OCI-LY3 (cell line): ENCODE data around the gene CABP4.

ENCODE experiments used
- H2AFZ ChIP-seq: fragments of 200-600, 300-600 bp; shearing (Covaris generic); 2 replicates; pipeline ENCODE4 v1.6.0; 2014; ENCODE audit warnings: antibody characterized with exemption, low read depth, low read length
- H3K27ac ChIP-seq: fragments of 200-600, 300-600 bp; sonication (generic); 2 replicates; pipeline ENCODE4 v1.5.1; 2014; ENCODE audit warnings: mild to moderate bottlenecking, low read length, moderate library complexity, mixed read lengths
- H3K27me3 ChIP-seq: fragments of 200-600, 300-600 bp; sonication (generic); 2 replicates; pipeline ENCODE4 v1.6.1; 2014; ENCODE audit warnings: low read depth, low read length, mixed read lengths
- H3K36me3 ChIP-seq: fragments of 200-600, 300-600 bp; sonication (generic); replicated peaks from 2 replicates; pipeline ENCODE3; 2014; ENCODE audit warnings: low read depth, low read length, mixed read lengths
- H3K4me1 ChIP-seq: fragments of 300-600, 200-600 bp; sonication (generic); 2 replicates; pipeline ENCODE4 v1.6.1; 2014; ENCODE audit warnings: low read length, mixed read lengths
- H3K4me2 ChIP-seq: fragments of 200-600, 300-600 bp; sonication (generic); 2 replicates; pipeline ENCODE4 v1.6.1; 2014; ENCODE audit warnings: low read length, mixed read lengths
- H3K4me3 ChIP-seq: fragments of 300-600, 200-600 bp; sonication (generic); 2 replicates; pipeline ENCODE4 v1.5.1; 2014; ENCODE audit warnings: antibody characterized with exemption, mild to moderate bottlenecking, low read length, moderate library complexity
- H3K79me2 ChIP-seq: fragments of 300-600, 200-600 bp; shearing (Covaris generic); 2 replicates; pipeline ENCODE4 v1.6.1; 2014; ENCODE audit warnings: mild to moderate bottlenecking, low read length, mixed read lengths
- H3K9ac ChIP-seq: fragments of 300-600, 200-600 bp; shearing (Covaris generic); 2 replicates; pipeline ENCODE4 v1.6.0; 2014; ENCODE audit warnings: mild to moderate bottlenecking, low read length, moderate library complexity
- H3K9me3 ChIP-seq: fragments of 200-600, 300-600 bp; shearing (Covaris generic); 2 replicates; pipeline ENCODE4 v1.6.1; 2014; ENCODE audit warnings: low read length, mixed read lengths; ENCODE audit not compliant: insufficient read depth
- H4K20me1 ChIP-seq: fragments of 200-600, 300-600 bp; sonication (generic); 2 replicates; pipeline ENCODE4 v1.6.1; 2016; ENCODE audit warnings: low read length, mixed read lengths; ENCODE audit not compliant: insufficient read depth
- CTCF ChIP-seq: fragments of 200-600, 300-600 bp; sonication (generic); IDR thresholded peaks from 2 replicates; pipeline ENCODE4 v1.5.1; 2014; ENCODE audit warnings: antibody characterized with exemption, low read length, low read depth
- EZH2phosphoT487 ChIP-seq: fragments of 200-600 bp; shearing (Covaris generic); IDR thresholded peaks from 2 replicates; pipeline ENCODE4 v1.6.1; 2018; ENCODE audit warnings: antibody characterized with exemption, mixed run types, low read depth

Gene CABP4

DNA sequence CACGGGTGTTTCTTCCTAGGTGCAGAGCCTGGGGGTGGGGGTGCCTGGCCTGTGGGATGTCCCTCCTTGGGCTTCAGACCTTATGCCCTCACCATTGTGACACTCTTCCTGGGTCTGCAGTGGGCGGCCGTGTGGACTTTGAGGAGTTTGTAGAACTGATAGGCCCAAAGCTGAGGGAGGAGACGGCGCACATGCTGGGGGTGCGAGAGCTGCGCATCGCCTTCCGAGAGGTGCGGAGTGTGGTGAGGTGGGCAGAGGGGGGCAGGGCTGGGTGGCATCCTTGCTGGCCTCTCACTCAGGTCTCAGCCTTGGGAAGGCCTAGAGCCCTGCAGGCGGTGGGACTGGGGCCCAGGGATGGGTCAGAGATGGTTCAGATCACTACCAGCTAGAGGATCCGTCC lies 2.3 kb downstream of the CABP4 start:
- Histone ChIP-seq H3K27me3 (no peaks in the 10 kb centered on the region), H3K27ac (no peak overlapping the region), H3K9ac (no peak overlapping the region), H3K79me2 (no peaks in the 10 kb centered on the region), H3K4me1 (peaks cover 20% of the 10 kb centered on the region), H3K9me3 (peaks cover 4% of the 10 kb centered on the region; the same call in 1 of the 2 replicates), H4K20me1 (no peaks in the 10 kb centered on the region), H2AFZ (no peak overlapping the region), H3K36me3 (no peaks in the 10 kb centered on the region), H3K4me3 (no peak overlapping the region), H3K4me2 (no peak overlapping the region)
- TF ChIP-seq EZH2phosphoT487 (no peak), CTCF (no peak)

GRCh38 chr11:67458266-67458665 lies 3.1 kb downstream of the CABP4 start:
- Histone ChIP-seq H3K4me1 (peaks cover 20% of the 10 kb centered on the region), H3K27ac (no peak overlapping the region), H3K9ac (no peak overlapping the region), H4K20me1 (no peaks in the 10 kb centered on the region), H3K79me2 (no peaks in the 10 kb centered on the region), H3K36me3 (no peaks in the 10 kb centered on the region), H3K4me3 (no peak overlapping the region), H2AFZ (no peak overlapping the region), H3K27me3 (no peaks in the 10 kb centered on the region), H3K4me2 (no peak overlapping the region), H3K9me3 (peaks cover 4% of the 10 kb centered on the region; the same call in 1 of the 2 replicates)
- no peak for TF ChIP-seq EZH2phosphoT487
- TF ChIP-seq CTCF = no peak

DNA sequence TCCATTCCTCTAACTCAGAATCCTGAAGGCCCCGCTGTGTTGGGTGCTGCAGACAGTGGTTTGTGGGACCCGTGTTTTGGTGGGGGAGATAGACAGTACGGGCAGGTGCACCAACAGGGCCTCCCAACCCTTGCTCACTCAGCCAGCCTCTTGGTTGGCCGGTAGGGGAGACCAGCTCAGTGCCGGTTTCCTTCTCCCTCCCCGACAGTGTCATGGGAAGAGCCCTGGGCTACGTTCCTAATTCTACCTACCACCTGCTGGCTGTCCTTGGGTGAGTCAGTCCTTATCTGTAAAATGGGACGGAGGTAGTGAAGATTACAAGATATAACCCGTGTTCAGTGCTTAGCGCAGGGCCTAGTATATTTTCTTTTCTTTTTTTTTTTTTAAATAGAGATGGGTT lies 8.0 kb downstream of the CABP4 start:
- peaks cover 45% of the 10 kb centered on the region for H3K4me1 ChIP-seq
- peaks cover 4% of the 10 kb centered on the region; the same call in 1 of the 2 replicates for H3K9me3 ChIP-seq
- H3K9ac ChIP-seq = no peak overlapping the region
- no peaks in the 10 kb centered on the region for H4K20me1 ChIP-seq
- no peaks in the 10 kb centered on the region for H3K36me3 ChIP-seq
- no peaks in the 10 kb centered on the region for H3K27me3 ChIP-seq
- no peak for TF ChIP-seq EZH2phosphoT487
- TF ChIP-seq CTCF = no peak
- no peak overlapping the region for H3K4me2 ChIP-seq
- H3K79me2 ChIP-seq = peaks cover 11% of the 10 kb centered on the region
- no peak overlapping the region for H3K27ac ChIP-seq
- H2AFZ ChIP-seq = no peak overlapping the region
- no peak overlapping the region for H3K4me3 ChIP-seq

DNA sequence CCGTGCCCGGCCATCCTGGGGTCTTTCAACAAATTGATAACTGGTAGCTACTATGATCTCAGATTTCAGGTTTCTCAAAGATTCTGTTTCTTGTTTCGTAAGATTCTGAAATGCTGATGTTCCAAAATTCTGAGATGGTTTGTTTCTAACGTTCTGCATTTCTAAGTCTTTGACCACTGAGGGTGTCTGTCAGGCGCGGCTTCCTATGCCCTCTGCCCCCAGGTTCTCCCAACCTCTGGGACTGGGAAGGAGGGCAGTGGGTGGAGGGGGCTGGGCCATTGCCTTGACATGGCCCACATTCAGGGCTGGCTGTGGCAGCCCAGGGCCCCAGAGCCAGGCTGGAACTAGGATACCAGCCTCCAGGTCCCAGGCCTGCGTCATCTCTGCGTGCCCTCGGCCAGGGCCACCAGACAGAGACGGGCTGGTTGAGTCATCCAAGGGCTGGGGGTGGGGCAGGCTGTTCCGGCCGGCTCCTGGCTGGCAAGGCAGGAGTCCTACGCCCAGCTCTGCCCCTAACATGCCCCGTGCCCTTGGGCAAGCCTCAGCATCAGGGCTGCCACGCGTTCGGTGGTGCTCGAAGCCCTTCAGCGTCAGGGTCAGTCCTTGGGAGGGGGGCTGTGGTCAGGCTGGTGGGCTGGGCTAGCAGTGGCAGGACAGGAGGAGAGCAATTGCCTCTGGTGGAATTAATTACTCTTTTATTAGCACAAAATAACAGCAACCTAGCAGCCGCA lies 8.7 kb downstream of the CABP4 start:
- peaks cover 4% of the 10 kb centered on the region; the same call in 1 of the 2 replicates for H3K9me3 ChIP-seq
- no peak overlapping the region for H2AFZ ChIP-seq
- H3K9ac ChIP-seq = peak overlapping the region; percentile 95

More for the DNA sequence above, 8.7 kb downstream of the CABP4 start:
- H3K36me3 ChIP-seq = no peaks in the 10 kb centered on the region
- no peaks in the 10 kb centered on the region for H4K20me1 ChIP-seq
- peaks cover 45% of the 10 kb centered on the region for H3K4me1 ChIP-seq
- H3K27me3 ChIP-seq = no peaks in the 10 kb centered on the region
- H3K79me2 ChIP-seq = peaks cover 15% of the 10 kb centered on the region
- H3K4me3 ChIP-seq = peak overlapping the region; percentile 90
- peak overlapping the region; percentile 54 for H3K27ac ChIP-seq
- TF ChIP-seq CTCF = no peak
- H3K4me2 ChIP-seq = peak overlapping the region; percentile 90
